ENCODE results near the gene SLC9A3. TPM values are rescaled to one million over a fixed set of nuclear protein-coding genes. Genes with fewer than 3 reads are reported as not detected.

Gene SLC9A3
- total RNA-seq, 1 donor from 2014 or later = 1.3 TPM

DNA sequence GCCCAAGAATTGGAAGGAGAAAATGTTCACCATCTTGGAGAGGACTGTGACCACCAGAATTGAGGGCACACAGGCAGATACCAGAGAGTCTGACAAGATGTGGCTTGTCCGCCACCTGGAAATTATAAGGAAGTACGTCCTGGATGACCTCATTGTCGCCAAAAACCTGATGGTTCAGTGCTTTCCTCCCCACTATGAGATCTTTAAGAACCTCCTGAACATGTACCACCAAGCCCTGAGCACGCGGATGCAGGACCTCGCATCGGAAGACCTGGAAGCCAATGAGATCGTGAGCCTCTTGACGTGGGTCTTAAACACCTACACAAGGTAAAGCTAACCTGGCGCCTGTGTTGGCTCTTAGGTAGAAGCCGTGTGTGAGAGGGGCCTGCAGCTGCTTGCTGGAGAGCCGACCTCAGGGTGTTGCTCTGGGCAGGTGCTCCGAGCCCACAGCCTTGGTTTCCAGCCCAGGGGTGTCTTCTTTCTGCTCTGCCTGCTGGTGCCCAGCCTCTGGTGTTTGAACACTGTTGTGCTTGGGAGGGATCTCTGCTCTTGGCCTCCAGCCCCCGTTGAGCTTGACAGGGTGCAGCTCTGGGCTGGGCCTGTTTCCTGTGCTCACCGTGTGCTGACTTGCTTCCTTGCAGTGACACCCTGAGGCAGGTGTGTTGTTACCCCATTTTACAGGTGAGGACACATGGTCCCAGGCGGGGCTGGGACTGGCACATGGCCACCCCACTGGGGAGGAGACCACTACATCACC is 70.3 kb downstream of the SLC9A3 start:
- TF ChIP-seq, protein P1, sequence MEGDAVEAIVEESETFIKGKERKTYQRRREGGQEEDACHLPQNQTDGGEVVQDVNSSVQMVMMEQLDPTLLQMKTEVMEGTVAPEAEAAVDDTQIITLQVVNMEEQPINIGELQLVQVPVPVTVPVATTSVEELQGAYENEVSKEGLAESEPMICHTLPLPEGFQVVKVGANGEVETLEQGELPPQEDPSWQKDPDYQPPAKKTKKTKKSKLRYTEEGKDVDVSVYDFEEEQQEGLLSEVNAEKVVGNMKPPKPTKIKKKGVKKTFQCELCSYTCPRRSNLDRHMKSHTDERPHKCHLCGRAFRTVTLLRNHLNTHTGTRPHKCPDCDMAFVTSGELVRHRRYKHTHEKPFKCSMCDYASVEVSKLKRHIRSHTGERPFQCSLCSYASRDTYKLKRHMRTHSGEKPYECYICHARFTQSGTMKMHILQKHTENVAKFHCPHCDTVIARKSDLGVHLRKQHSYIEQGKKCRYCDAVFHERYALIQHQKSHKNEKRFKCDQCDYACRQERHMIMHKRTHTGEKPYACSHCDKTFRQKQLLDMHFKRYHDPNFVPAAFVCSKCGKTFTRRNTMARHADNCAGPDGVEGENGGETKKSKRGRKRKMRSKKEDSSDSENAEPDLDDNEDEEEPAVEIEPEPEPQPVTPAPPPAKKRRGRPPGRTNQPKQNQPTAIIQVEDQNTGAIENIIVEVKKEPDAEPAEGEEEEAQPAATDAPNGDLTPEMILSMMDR (conservative IDR thresholded peaks at IDR 0.05; ENCODE audit: low read depth, low read length) = no peak
- DNase-seq (ENCODE audit: low read depth) = no peak
- no peak overlapping the region for H3K4me3 ChIP-seq (ENCODE audit: low read depth, low read length)

DNA sequence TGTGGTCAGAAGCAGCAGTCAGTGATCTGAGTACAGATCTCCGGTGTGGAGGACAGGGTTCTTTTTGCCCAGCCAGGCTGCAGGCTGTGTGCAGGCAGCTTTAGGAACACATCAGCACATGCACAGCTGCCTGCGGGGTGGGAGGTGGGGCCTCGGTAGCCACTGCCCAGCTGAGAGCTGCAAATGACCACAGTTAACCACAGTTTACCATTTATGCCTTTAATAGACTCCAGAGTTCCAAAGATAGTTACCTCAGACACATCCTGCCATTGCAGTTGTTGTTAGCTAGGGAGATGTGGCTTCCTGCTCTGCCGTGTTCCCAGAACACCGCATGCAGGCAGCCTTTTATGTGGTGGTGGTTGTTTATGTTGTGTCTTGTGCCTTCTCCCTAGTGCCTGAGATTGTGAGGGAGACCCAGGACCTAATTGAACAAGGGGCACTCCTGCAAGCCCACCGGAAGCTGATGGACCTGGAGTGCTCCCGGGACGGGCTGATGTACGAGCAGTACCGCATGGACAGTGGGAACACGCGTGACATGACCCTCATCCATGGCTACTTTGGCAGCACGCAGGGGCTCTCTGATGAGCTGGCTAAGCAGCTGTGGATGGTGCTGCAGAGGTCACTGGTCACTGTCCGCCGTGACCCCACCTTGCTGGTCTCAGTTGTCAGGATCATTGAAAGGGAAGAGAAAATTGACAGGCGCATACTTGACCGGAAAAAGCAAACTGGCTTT is 71.1 kb downstream of the SLC9A3 start:
- no peak overlapping the region for H3K4me3 ChIP-seq (ENCODE audit: low read depth, low read length)
- TF ChIP-seq, protein P1 (conservative IDR thresholded peaks at IDR 0.05; ENCODE audit: low read depth, low read length) = no peak
- no peak for DNase-seq (ENCODE audit: low read depth)

DNA sequence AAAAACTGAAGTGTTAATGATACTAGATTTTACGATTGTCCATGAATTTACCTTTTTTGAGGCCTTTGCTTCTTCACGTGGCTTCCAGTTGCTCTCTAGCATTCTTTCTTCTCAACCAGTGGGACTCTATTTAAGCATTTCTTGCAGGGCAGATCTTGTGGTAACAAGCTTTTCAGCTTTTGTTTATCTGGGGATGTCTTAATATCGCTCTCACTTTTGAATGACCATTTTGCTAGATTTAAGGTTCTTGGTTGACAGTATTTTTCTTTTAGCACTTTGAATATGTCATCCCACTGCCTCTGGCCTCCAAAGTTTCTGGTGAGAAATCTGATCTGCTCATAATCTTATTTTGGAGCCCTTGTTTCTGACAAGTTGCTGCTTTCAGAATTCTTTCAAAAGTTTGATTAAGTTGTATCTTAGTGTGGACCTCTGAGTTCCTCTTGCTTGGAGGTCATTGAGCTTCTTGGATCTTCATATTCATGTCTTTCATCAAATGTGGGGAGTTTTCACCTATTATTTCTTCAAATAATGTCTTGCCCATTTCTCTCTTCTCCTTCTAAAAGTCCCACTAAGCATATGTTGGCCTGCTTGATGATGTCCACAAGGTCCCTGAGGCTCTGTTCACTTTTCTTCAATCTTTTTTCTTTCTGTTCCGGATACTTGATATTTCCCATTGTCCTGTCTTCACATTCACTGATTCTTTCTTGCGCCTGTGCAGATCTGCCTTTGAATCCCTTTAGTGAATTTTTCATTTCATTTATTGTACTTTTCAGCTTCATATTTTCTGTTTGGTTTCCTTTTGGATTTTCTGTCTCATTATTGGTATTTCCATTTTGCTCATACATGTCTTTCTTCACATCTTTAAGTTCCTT is 72.4 kb downstream of the SLC9A3 start:
- H3K4me3 ChIP-seq (ENCODE audit: low read depth, low read length) = no peak overlapping the region
- DNase-seq (ENCODE audit: low read depth) = no peak
- TF ChIP-seq, protein P1 (conservative IDR thresholded peaks at IDR 0.05; ENCODE audit: low read depth, low read length) = no peak

DNA sequence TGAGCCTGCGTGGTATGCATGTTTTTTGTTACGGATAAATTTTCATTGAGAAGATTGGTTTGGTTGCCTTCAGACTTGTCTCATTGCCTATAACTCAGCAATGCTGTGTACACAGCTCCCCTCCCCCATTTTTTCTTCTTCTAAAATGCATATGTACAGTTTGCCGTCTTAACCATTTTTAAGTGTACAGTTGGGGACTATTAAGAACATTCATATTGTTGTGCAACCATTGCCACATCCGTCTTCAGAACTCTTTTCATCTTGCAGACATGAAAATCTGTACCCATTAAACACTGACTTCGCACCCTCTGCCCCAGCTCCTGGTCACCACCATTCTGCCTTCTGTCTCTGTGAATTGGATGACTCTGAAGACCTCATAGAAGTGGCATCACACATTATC is 75.1 kb downstream of the SLC9A3 start:
- TF ChIP-seq, protein P1 (conservative IDR thresholded peaks at IDR 0.05; ENCODE audit: low read depth, low read length) = no peak
- DNase-seq (ENCODE audit: low read depth) = no peak

DNA sequence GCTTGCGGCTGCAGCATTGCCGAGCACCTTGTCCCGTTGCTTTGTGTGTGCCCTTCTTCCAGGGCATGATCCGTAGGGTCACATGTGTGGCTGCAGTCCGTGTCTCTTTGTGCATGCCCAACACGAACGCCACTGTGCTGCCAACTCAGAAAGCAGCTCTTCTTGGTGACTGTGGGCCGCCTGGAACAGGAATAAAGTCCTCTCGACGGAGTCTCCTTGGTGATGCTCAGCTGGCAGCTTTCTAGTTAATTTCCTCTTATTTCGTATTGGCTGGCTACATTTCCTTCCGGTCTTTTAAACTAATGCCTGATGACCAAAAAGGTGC is 75.5 kb downstream of the SLC9A3 start:
- TF ChIP-seq, protein P1 (conservative IDR thresholded peaks at IDR 0.05; ENCODE audit: low read depth, low read length) = no peak
- H3K4me3 ChIP-seq (ENCODE audit: low read depth, low read length) = no peak overlapping the region
- no peak for DNase-seq (ENCODE audit: low read depth)

More for the DNA sequence above, 75.1 kb downstream of the SLC9A3 start:
- H3K4me3 ChIP-seq (ENCODE audit: low read depth, low read length) = no peak overlapping the region

DNA sequence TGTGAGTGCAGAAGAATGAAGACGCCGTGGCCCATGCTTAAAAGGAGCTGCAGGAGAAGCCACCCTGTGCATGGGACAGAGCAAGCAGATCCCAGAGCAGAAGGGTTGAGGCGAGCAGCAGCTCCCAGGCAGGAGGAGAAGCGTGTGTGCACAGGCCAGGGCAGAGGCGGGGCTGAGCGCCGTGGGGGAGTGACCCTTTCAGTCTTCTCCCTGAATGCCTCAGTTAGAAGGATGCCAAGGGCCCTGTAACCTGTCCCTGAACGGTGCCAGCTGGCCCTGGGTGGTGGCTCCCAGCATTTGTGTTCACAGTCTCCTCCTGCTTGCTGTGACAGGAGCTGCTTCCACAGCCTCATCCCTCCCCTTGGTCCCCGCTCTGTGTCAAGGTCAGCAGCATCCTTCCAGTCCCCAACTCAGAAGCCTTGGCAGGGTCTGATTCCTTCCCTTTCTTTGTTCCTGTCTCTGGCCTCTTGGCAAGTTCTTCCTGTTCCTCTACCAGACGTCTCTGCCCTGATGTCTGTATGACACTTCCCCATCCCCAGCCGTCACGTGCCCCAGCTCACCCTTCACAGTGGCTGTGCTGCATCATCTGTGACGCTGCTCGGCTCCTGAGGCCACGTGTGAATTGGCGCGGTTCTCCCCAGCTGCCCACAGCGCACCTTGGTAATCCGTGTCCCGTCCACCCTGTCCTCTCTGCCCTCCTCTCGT is 76.0 kb downstream of the SLC9A3 start:
- TF ChIP-seq, protein P1 (conservative IDR thresholded peaks at IDR 0.05; ENCODE audit: low read depth, low read length) = no peak
- no peak for DNase-seq (ENCODE audit: low read depth)

More for the DNA sequence above, 76.0 kb downstream of the SLC9A3 start:
- H3K4me3 ChIP-seq (ENCODE audit: low read depth, low read length) = no peak overlapping the region

All from epithelial cell of proximal tubule (primary cell).